HG03139 (cell line): ENCODE measurements around the gene TSPAN15.

ENCODE experiments used
- ATAC-seq: cut with Tn5 transposase; IDR thresholded peaks from one replicate; pipeline ENCODE4 v1.9.1; 2021; ENCODE audit not compliant: unreplicated experiment

The TSPAN15 gene

DNA sequence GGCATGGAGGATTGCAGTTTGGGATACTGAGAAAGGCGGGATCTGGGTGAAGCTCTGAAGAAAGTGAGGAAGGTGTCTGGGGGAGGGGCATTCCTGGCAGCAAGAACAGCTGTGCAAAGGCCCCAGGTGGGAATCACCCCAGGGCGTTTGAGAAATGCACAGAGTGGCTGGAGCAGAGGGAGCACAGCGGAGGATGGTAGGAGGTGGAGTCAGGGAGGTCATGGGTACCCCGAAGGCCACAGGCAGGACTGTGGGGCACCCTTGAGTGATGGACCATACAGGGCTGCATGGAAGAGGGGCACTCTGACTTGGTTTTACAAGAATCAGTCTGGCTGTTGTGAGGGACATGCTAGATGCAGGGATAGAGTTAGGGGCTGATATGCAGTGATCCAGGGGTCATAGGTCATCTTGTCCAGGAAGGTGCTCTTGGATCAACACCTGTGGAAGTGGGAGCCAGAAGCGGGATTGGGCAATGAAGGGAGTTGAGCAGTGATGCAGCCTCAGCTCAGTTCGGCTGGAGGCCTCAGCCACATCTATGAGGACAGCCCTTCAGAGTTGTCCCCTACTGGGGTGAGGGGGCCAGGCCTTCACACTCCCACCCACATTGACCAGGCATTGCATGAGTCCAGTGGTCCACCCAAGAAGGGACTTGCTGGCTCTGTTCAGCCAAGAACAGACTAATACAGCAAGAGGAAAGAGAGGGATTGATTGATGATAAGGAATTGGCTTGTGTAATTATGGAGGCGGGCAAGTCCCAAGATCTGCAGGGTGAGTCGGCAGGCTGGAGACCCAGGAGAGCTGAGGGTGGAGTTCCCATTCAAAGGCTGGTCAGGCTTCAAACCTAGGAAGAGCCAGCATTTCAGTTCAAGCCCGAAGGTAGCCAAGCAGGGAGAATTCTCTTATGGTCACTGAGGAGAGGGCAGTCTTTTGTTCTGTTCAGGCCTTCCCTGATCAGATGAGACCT lies 48.7 kb downstream of the TSPAN15 start:
- no peak for ATAC-seq

DNA sequence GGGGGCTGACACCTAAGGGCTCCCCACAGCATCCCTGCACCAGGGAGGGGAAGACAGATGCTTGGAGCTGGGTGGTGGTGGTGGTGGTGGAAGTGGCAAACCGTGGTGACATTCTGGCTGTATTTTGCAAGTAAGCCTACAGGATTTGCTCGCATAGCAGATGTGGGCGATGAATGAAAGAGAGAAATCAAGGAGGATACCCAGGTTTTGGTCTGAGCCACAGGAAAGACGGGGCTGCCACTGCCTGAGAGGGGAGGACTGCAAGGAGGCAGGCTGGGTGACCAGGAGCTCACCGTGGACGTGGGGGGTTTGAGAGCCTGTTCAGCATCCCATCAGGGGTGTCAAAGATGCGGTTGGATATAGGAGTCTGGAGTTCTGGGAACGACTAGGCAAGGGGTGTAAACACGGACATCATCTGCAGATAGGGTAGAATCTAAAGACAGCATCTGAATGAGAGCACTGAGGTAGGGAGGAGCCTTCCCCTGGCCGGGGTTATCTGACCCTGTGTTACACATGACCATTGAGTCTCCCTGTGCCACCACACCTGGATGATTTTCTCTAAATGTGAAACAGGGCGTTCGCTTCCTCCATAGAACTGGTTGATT lies 49.7 kb downstream of the TSPAN15 start:
- ATAC-seq = no peak

DNA sequence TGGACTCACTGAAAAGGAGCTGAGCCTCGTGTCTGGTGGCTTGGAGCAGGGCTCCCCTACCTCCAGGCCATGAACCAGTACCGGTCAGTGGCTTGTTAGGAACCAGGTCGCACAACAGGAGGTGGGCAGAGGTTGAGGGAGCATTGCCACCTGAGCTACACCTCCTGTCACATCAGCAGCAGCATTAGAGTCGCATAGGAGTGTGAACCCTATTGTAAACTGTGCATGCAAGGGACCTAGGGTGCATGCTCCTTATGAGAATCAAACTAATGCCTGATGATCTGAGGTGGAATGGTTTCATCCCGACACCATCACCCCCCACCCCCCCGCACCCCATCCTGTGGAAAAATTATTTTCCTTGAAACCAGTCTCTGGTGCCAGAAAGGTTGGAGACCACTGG lies 50.4 kb downstream of the TSPAN15 start:
- ATAC-seq = no peak

DNA sequence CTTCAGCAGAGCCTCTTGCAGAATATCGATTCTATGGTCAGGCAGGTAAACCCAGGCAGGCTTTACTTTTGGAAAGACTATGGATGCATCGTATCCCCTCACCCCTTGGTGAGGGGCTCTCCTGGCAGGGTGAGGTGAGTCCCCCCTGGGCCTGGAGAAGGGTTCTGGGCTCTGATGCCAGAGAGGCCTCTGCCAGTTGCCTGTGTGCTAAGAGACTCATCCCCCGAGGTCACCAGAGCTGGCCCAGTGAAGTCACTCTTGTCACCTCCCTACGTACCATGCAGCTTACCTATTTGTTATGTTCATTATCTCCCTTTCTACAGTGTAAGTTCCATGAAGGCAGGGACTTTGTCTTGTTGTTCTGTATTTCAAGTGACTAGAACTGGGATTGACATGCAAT lies 51.3 kb downstream of the TSPAN15 start:
- ATAC-seq = no peak

DNA sequence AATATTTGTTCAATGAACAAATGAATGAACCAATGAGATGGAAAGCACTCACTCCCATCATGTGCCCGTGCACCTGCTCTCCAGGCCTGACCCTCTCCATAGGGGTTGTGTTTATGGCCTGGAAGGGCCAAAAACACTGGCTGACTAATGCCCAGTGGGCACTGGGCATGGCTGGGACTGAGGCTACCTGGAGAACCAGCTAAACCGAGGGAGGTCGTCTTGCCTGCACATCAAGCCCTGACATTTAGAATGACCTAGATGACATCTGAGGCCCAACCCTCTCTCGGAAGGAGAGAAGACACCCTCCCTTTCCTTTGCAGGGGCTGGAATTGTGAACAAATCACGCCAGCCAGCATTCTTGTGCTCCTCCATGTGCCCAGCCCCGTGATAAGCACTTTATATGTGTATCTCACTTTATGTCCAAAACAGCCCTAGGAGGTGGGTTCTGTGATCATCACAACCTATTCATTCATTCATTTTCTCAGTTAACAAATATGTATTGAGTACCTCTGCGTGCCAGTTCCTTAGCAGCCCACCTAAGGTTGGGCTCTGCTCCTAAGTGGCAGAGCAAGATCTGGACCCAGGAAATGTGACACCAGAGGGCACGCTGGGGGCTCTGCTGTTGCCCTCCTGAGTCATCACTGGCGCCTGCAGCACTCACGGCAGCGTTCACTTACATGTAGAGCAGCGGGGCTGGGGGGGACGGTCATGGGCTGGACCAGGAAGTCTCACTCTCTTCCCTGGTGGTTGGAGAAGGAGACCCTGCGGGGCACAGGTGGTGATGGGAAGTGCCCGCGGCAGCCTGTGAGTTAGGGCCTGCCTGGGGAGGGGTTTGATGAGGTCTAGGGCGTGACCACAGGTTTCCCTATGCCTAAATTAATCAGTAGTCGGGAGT lies 52.0 kb downstream of the TSPAN15 start:
- no peak for ATAC-seq

DNA sequence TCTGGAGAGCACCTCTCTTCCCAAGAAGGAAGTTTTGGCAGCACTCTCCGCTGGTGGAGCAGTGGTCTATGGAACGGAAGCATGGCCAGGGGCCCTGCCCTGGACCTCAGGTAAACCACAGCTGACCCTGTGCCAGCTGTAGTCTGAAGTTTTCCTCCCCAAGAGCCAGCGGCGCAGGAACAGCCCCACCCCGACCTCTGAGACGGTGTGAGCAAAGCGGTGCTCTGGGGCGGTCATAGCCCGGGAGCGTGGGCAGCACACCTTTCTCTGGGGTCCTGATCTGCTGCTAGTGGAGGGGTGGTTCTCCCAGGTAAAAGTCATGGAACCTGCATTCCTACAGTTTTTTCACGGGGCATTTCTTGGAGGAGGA lies 52.6 kb downstream of the TSPAN15 start:
- ATAC-seq = no peak

DNA sequence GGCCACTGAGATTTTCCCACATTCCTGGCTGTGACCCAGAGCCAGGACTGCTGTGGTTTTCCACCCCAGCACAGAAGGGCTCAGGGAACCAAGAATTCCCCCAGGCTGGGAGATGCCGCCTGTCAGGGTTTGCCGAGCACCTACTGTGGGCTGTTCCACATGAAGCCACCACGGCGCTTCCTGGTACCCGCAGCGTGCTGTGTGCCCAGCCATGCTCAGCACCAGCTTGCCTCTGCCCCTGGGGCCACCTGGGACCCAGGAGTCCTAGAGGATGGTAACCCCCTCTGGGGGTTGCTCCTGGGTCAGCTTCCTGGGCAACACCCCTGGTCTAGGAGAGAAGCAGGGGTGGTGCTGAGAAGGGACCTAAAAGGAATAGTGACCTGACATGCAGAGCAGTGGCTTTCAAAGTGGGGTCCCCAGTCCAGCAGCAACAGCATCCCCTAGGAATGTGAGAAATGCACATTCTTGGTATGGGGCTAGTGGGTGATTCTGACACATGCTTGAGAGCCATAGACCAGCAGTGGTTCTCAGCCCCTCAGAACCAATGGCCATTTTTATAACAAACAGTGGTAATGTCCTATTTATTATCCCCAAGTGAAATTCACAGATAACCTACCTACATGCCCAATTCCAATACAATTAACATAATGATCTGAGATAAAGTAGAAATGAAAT lies 53.4 kb downstream of the TSPAN15 start:
- ATAC-seq = no peak

DNA sequence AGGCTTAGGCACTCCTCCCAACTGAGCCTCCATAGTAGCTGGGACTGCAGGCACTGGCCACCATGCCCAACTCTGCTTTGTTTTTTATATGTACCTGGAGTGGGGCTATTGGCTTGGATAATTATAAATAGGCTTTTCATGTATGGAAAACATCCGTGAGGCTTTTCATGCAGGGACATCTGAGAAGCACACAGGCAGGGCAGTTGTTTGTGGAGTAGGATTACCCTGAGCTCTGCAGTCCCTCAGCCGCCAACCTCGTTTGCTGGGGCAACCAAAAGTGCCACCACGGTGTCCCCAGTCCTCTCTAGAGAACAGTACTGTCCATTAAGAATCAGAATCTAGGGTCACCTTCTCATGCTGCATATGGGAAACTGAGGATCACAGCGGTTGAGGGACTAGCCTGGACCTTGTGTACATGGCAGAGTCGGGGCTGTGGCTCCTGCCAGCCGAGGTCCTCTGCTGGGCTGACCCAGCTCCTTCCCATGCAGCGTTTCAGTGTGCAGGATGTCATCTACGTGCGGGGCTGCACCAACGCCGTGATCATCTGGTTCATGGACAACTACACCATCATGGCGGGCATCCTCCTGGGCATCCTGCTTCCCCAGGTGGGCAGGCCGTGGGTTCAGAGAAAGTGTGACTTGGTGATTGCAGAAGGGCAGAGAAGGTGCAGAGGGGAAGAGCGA lies 54.5 kb downstream of the TSPAN15 start:
- no peak for ATAC-seq

DNA sequence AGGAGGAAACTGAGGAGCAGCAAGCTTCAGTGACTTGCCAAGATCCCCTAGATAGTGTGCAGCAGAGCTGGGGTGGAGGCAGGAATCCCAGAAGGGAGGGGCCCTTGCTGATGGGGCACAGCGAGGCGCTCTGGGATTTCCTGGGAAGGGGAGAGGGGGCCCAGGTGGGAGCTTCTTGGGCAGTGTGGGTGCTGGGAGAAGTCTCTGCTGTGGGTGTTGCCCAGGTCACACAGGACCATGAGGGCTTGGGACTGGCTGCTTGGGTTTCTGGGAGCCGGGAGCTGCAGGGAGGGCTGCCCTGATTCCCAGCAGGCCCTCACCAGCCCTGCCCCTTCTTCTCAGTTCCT lies 55.2 kb downstream of the TSPAN15 start:
- ATAC-seq = no peak

DNA sequence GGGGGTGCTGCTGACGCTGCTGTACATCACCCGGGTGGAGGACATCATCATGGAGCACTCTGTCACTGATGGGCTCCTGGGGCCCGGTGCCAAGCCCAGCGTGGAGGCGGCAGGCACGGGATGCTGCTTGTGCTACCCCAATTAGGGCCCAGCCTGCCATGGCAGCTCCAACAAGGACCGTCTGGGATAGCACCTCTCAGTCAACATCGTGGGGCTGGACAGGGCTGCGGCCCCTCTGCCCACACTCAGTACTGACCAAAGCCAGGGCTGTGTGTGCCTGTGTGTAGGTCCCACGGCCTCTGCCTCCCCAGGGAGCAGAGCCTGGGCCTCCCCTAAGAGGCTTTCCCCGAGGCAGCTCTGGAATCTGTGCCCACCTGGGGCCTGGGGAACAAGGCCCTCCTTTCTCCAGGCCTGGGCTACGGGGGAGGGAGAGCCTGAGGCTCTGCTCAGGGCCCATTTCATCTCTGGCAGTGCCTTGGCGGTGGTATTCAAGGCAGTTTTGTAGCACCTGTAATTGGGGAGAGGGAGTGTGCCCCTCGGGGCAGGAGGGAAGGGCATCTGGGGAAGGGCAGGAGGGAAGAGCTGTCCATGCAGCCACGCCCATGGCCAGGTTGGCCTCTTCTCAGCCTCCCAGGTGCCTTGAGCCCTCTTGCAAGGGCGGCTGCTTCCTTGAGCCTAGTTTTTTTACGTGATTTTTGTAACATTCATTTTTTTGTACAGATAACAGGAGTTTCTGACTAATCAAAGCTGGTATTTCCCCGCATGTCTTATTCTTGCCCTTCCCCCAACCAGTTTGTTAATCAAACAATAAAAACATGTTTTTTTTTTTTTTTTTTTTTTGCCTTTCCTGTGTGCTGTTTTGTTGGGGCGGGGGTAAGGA lies 55.8 kb downstream of the TSPAN15 start:
- ATAC-seq = no peak

DNA sequence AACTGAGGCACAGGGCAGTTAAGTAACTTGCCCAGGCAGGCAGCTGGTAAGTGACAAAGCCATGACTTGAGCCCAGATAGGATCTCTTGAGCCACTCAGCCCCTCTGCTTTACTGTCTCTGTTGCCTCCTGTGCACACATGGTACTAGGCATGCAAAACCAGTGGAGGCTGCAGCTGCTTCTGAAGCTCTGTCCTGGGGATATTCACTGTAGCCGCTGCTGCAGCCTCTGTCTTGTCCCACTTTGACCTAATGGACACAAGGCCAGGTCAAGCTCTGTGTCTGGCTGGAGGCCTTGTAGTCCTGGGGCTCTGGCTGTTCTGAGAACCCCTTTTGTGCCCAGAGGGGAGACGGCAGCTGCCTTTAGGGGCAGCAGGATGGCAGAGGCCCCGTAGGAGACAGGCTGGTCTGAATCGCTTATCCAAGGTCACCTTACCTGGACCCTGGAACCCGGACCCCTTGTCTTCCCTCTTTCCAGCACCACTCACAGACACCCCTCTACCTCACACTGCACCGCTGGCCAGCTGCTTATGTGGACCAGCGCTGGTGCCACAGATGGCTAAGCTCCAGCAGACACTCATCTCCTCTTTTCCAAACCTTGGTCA lies 57.6 kb downstream of the TSPAN15 start:
- ATAC-seq = no peak

DNA sequence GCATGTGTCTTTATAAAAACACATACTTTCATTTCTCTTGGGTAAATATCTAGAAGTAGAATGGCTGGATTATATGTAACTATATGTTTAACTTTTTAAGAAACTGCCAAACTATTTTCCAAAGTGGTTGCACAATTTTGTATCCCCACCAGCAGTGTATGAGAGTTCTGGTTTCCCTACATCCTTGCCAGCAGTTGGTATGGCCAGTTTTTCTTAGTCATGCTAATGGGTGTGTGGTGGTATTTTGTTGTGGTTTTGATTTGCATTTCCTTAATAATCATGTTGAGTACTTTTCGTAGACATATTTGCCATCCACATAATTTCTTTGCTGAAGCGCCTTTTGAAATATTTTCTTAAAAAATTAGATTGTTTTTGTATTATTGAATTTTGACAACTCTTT lies 61.6 kb downstream of the TSPAN15 start:
- no peak for ATAC-seq

DNA sequence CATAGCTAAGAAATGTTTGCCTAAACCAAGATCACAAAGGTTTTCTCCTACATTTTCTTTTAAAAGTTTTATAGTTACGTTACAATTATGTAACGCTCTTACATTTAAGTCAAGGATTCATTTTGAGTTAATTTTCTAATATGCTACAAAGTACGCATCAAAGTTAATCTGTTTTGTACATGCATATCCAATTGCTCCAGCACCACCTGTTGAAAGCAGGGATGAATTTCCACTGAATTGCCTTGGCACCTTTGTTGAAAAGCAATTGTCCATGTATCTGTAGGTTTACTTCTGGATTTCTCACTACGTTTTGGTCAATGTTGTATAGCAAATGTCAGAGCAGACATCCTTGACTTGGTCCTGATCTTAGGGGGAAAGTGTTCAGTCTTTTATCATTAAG lies 62.4 kb downstream of the TSPAN15 start:
- ATAC-seq = no peak

DNA sequence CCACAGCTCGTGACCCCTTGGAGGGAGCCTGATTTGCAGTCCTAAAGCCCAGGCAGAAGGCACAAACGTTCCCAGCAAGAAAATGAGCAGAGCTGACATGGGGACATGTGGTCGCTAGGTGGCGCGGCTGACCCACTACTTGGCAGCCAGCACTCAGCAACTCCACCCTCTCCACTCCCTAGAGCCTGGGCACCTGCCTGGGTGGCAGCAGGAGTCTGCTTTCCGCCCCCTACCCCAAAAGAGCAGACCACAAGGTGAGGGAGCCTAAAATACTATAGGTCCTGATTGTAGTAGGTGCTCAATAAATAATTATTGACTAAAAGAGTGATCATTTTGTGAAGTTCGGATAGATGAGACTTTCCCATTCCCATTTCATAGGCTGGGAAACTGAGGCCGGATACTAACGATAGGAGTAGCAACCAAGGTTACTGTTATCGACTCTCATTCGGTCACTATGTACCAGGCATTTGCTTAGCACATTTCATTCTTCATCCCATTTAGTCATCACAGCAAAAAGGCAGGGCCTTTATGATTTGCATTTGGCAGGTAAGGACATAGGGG lies 64.5 kb downstream of the TSPAN15 start:
- no peak for ATAC-seq

DNA sequence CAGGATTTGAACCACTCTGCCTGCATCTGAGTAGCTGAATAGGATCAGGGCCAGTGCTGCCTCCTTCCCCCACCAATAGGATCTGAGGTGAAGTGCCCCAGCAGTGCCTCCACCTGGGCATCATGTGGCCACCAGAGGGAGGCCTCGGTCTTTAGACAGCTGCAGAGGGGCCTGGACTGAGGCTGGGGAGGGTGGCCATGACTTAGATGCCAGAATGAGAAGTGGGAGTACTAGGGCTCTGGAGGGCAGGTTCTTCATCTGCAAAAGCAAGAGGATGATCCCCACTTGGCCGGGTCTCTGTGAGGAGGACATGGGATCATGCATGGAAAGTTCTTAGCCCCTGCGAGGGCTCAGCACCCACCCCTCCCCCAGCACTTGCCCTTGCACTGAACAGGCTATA lies 65.1 kb downstream of the TSPAN15 start:
- ATAC-seq = no peak

DNA sequence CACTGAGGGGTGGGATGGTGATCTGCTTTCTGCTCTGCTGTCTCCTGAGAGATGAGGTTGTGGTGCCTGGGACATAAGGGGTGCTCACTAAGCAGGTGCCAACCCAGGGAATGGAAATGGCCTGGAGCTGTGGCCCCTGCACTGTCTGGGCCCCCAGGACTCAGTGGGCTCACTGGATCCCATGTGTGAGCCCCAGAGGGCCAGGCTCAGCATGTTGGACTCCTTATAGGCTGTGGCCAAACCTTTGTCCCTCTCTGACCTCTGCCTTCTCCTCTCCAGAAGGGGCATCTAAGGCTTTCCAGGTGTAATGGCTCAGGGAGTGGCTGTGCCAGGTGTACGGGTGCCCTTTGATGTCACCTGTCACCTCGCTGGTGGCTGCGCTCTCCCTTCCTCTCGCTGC lies 65.5 kb downstream of the TSPAN15 start:
- no peak for ATAC-seq

DNA sequence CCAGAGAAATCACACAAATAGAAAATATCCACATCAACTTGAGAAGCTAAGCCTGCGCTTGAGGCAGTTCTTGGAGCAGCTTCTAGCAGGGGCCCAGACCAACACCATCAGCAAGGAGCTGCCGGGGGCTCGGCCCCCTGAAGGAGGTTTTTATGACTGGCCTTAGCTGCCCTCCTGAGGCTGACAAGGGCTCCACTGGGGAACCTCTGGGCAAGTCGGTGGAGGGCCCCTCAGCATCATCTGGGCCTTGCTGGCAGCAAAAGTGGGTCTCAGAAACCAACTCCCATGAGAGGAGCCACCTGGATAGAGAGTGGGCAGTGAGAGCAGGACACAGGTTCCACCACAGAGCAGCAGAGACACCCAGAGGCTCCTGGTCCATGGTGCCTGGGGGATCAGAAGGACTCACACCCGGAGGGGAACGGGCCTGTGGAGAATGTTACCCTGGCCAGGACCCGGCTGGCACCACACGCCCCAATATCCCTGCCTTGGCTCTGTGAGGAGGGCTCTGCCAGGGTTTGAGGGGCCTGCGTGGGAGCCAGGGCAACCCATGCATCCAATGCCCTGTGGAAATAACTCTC lies 66.1 kb downstream of the TSPAN15 start:
- no peak for ATAC-seq

DNA sequence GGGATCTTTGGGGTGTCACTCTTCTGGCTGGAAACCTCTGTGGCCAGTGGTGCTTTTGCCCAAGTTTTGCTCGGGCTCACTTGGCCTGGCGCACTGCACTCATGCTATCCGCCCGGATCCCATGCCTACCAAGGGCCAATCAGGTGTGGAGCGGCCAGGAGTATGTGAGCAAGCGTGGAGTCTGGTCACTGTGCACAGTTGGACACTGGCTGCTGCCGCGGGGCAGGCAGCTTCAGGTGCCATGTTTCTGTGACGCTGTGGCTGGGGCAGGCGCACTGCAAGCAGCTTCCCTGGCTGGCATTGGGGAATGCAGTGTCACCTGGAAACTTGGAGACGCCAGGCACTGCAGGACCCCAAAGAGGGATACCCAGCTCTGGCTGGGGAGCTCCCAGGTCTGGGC lies 76.7 kb downstream of the TSPAN15 start:
- ATAC-seq = no peak

DNA sequence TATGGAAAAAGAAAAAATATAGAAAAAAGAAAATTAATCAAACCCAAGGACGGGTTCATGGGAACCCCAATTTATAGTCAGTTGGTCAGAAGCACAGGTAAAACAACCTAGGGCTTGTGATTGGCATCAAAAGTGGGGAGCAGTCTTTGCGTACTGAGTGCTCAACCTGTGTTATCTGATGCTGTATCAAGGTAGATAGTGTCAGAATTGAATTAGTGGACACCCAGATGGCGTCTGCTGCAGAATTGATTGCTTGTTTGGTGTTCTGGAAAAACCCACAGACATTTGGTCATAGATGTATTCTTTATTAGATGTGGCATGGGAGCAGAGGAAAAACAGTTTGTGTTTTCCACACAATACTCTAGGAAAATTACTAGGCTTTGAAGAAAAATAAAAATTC lies 82.4 kb downstream of the TSPAN15 start:
- no peak for ATAC-seq
